GM21528 (cell line): ENCODE measurements around the gene SERPINA10.
"Not testable (repeated sequence)": the region's sequence is repeated elsewhere in the genome, so short reads cannot be mapped to it uniquely, and the experiment has no call there.

Source experiments
- ATAC-seq: cut with Tn5 transposase; IDR thresholded peaks from one replicate; pipeline ENCODE4 v1.9.1; 2021; ENCODE audit warnings: mild to moderate bottlenecking, moderate library complexity; ENCODE audit not compliant: unreplicated experiment, low FRiP score

SERPINA10 gene

GRCh38 chr14:94288610-94289465, 4.2 kb downstream of the SERPINA10 start:
- no peak for ATAC-seq

- ATAC-seq: no peak
Measured at GRCh38 chr14:94285158-94285557, 7.9 kb downstream of the SERPINA10 start.

- ATAC-seq: no peak
Measured at GRCh38 chr14:94284221-94284620, 8.8 kb downstream of the SERPINA10 start.

GRCh38 chr14:94282991-94283723, 9.9 kb downstream of the SERPINA10 start:
- ATAC-seq: no peak

- no peak for ATAC-seq
Measured at GRCh38 chr14:94278731-94279130, 14.3 kb downstream of the SERPINA10 start.

- not testable (repeated sequence) for ATAC-seq
Measured at GRCh38 chr14:94276898-94277561, 16.0 kb downstream of the SERPINA10 start.

GRCh38 chr14:94269156-94269555, 23.9 kb downstream of the SERPINA10 start:
- ATAC-seq: no peak

GRCh38 chr14:94268582-94268981, 24.5 kb downstream of the SERPINA10 start:
- not testable (repeated sequence) for ATAC-seq

GRCh38 chr14:94267352-94267751, 25.7 kb downstream of the SERPINA10 start:
- ATAC-seq: no peak

GRCh38 chr14:94264195-94264594, 28.9 kb downstream of the SERPINA10 start:
- ATAC-seq: not testable (repeated sequence)

GRCh38 chr14:94244182-94244581, 48.9 kb downstream of the SERPINA10 start:
- ATAC-seq: no peak

GRCh38 chr14:94239406-94239805, 53.7 kb downstream of the SERPINA10 start:
- ATAC-seq: no peak

- ATAC-seq: no peak
Measured at GRCh38 chr14:94237983-94238382, 55.1 kb downstream of the SERPINA10 start.

GRCh38 chr14:94237046-94237445, 56.0 kb downstream of the SERPINA10 start:
- ATAC-seq: no peak
